ENCODE data around the gene GRB2.

- TF ChIP-seq, protein P1, sequence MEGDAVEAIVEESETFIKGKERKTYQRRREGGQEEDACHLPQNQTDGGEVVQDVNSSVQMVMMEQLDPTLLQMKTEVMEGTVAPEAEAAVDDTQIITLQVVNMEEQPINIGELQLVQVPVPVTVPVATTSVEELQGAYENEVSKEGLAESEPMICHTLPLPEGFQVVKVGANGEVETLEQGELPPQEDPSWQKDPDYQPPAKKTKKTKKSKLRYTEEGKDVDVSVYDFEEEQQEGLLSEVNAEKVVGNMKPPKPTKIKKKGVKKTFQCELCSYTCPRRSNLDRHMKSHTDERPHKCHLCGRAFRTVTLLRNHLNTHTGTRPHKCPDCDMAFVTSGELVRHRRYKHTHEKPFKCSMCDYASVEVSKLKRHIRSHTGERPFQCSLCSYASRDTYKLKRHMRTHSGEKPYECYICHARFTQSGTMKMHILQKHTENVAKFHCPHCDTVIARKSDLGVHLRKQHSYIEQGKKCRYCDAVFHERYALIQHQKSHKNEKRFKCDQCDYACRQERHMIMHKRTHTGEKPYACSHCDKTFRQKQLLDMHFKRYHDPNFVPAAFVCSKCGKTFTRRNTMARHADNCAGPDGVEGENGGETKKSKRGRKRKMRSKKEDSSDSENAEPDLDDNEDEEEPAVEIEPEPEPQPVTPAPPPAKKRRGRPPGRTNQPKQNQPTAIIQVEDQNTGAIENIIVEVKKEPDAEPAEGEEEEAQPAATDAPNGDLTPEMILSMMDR (IDR thresholded peaks at IDR 0.05; ENCODE audit: poor library complexity): no peak
- TF ChIP-seq EZH2phosphoT487 (IDR thresholded peaks at IDR 0.05; ENCODE audit: low read depth, severe bottlenecking, unreplicated experiment): no peak
Observed at GRCh38 chr17:75396025-75396424, 9.5 kb downstream of the GRB2 start.
